Ureter (tissue), 1 donor: ENCODE measurements around the gene KCNQ1. TPM values are rescaled to one million over a fixed set of nuclear protein-coding genes. Genes with fewer than 3 reads are reported as not detected.

Experiments
- DNase-seq: peaks from one replicate; pipeline ENCODE4 v3.0.0-alpha.2; 2020; ENCODE audit warnings: low spot score
- total RNA-seq: library from RNA; stranded (reverse); gene quantifications from one replicate; pipeline ENCODE4 v1.2.4, GENCODE V29; 2023
- donor health status: DM: yes; HTN: yes; CAD: no.

The KCNQ1 gene
- total RNA-seq, 1 donor from 2014 or later: 63.0 TPM

GRCh38 chr11:2677127-2677526, 232.3 kb downstream of the KCNQ1 start:
- no peak for DNase-seq

DNA sequence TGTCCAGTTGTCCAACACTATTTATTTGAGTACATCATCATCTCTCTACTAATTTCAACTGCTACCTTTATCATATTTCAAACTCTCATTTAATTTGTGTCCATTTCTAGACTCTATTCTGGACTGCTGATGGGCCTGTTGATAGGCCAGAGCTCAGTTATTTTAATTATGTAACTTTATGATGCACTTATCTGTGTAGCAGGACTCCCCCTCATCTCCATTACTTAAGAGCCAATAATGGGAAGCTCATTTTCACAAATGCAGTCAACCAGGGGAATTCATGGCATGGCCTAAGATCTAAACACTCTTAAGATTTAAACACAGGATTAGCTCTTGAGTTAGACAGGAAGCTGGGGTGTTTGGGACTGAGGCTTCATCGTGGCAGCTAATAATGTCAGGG, 233.6 kb downstream of the KCNQ1 start:
- no peak for DNase-seq

- DNase-seq: no peak
Observed at GRCh38 chr11:2679011-2679676, 234.3 kb downstream of the KCNQ1 start.

DNA sequence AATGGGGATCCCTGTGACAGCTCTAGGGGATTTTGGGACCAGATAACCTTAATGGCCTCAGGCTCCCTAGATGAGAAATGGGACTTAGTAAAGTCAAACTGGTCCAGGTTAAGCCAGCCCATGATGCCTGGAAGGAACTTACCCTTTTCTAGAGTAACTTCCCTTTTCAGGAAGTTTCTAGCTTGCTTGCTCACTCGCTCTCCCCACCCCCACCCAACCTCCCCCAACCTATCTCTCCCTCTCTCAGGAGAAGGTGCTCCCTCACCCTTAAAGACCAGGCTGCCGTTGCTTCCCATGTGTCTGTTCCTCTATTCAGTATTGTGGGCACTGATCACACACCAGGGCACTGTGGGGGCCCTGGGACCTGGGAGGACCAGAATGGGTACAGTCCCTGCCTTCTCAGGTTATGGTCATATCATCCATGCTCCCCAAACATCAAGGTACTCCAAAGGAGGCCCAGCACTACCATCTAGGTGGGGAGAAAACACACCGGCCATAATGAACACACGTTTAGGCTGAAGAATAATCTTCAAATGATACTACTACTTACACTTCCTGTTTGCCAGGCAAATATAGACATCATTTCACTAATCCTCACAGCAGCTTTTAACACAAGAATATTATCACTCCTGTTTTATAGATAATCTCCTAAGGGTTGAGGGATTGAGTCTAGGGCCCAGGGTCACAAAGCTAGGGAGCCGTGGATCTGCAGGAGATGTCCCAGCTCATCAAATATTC, 236.8 kb downstream of the KCNQ1 start:
- no peak for DNase-seq

DNA sequence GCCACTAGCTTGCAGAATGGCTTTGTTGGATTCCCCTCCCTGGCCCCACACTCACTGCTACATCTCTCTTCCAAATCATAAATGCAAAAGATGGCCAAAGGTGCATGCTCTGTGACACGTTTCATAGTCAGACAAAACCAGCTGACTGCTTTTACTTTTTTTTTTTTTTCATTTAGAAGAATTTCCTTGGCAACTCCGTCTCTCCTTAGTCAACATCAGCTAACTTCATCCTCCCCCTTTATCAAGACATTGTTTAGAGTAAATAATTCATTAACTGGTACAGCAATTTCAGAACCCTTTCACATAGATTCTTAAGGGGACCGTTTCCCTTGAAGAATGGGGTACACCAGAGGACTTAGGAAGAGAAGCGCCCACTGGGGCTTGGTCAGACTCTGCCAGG, 239.0 kb downstream of the KCNQ1 start:
- DNase-seq: no peak

- DNase-seq: no peak
Observed at GRCh38 chr11:2684581-2684980, 239.8 kb downstream of the KCNQ1 start.

DNA sequence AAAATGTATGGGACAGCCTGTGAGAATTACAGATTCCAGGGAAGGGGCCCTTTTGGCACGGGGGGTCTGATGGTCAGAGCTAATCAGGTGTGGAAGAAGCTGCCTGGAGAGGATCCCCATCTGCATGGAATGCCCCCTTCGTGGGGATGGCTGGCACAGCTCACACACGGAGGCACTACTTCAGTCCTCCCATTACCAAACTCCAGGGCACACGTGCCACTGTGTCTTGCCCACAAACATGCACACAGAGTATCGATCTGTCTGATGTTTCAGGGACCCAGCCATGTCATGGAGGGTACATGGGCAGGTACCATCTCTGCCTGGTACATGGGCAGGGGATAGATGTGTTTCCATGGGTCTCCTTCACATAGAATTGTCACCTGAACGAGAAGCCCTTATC, 240.2 kb downstream of the KCNQ1 start:
- DNase-seq: no peak

GRCh38 chr11:2685566-2686359, 241.0 kb downstream of the KCNQ1 start:
- DNase-seq: no peak

- DNase-seq: no peak
Observed at GRCh38 chr11:2686360-2687222, 241.8 kb downstream of the KCNQ1 start.

- no peak for DNase-seq
Observed at GRCh38 chr11:2687223-2687530, 242.4 kb downstream of the KCNQ1 start.

DNA sequence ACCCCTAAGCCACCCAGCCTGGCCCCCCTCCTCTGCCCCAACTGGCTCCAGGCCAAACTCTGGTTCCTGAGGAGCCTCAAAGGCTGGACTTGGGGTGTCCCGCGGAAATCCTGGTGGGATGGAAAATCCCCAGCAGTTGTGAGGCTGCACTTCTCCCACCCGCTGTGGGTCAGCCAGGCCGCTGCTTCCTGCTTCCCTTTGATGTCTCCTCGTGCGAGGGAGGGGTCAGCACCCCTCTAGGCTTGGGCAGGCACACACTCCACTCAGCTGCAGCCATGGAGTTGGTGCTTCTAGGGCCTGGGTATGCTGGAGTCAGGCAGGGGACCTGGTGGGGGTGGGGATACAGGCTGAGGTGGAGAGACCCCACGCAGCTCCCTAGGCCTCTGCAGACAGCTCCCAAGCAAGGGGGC, 243.0 kb downstream of the KCNQ1 start:
- DNase-seq: no peak

DNA sequence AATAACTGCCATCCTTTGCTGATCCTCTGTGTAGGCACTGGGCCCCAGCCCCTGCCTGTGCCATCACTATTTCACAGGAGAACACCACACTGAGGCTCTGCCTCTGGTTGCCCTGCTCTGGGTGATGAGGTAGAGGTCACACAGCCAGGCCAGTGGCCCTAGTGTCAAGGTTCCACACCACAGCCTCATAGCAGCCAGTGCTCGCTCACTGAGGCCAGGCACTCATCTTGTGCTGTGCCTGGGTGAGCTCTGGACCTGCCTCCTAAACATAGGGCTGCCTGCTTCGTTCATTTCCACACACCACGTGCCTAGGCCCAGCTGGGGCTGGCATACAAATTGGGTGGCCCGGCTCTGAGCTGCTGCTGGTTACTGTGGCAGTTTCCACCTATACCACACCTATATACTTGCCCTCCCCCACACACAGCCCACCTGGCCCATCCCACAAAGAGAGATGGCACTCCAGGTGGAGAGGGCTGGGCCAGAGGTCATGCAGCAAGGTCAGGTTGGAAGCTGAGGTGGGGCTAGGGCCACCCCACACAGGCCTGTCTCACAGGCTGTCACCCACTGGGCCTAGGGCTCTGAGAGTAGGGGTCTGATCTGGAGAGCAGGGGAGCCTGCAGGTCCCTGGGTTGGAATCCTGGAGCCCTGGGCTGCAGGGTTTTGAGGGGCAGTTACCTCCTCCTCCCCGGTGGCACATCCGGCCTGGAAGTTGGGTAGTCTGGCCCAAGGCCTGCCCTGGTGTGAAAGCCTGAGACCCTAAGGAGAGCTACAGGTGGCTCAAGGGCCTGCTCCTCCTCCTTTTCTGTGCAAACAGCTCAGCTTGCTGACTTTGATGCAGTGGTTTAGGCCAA, 243.8 kb downstream of the KCNQ1 start:
- no peak for DNase-seq

DNA sequence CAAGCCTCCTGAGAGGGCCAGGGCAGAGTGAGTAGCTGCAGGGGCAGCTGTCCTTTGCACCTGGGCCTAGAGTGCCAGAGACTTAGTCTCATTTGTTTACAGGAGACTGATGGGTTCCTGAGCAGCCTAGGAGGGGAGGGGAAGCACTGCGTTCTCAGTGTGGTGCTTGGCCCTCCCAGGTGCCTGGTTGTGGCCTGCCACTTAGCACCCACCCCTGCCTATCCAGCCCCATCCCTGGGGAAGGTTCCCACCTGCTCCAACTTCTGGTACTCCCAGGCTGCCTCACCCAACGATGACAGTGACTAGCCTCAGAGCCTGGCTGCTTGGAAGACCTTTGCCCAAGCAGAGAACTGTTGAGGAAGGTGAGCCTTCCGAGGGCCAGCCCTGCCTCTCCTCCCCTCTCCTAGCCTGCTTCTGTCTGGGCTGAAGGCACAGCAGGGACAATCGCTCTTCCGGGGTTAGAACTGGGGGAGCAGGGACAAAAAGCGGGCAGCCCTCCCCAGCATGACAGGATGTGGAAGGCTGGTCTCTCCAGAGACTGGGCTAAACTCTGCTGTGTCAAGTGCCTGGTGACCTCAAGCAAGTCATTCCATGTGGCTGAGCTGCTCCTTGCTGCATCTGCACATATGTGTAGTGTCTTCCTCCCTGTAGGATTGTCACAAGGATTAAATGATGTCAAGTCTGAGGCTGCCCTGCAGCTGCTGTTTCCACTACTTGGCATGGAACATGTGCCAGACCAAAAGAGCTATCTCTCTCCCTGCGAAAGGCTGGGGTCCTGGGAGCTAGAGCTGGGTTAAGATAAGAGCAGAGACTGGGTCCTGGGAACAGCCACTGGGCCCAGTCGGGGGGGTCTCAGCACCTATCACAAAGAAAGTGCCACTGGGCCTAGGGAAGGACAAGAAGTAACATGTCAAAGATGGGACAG, 245.1 kb downstream of the KCNQ1 start:
- DNase-seq: no peak

DNA sequence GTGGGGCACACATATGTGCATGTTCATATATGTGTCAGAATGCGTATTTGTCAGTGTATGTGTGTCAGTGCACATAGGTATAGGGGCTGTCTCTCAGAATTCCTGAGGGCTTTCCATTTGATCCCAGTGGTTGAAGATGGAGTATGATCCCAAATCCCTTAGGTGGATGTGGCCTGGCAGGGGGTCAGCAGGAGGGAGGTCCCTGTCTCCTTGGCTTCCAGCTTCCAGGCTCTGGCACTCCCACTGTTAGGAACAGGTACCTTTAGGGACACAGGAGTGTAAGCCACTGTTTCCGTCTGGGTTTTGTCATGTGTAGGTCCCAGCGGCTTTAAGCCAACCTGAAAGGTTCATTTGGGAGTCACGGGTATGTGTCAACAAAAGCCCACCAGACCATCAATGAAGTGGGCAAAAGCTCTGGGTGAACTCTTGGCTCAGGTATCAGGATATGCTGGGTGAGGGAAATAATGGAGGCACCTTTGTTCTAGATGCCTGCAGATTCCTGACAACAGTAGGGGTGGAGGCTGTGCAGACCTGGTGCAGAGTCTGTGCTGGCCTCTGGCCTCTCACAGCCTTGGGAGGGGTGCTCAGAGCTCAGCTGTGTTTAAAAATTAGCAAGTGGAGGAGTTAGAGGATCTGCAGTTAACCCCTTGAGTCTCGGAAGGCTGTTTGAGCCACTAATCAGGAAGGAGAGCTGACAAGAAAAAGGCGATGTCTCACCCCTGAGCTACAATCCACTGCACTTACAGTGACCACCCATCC, 246.0 kb downstream of the KCNQ1 start:
- DNase-seq: no peak

GRCh38 chr11:2691355-2691761, 246.6 kb downstream of the KCNQ1 start:
- DNase-seq: no peak

DNA sequence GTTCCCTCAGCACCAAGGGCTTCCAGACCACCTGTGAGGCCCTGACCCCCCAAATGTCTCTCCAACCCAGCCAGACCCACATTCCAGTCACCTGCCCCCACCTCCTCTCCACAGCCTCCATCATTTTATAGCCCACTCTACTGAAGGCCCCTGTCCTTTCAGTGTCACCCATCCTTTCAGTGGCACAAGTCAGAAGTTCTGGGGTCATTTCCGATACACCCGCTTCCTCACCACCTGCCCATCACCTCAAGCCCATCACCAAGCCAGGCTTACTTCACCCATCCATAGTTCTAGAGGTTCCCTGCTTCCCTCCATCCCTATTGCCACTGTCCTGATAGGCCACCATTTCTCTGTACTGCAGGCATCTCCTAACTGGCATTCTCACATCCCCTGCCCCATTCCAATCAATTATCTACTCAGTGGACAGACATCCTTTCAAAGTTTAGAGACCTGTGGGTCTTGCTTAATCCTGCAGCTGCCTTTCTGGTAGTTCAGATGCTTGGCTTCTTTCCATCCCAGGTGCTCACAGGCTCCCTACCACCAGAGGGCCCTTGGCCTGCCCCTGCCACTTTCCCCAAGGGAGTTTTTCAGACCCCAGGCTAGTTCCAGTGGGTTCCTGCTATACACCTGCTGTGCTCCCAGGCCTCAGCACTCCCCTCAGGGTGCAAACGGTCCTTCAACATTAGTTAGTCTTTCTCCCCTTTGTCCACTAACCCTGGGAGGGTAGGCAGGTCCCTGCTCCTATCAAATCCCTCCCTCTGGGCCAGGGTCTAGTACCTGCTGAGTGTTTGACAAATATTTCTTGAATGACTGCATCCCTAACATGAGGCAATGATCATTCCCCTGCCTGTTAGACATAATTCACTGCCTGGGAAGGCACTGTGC, 247.4 kb downstream of the KCNQ1 start:
- no peak for DNase-seq

GRCh38 chr11:2693271-2694261, 248.8 kb downstream of the KCNQ1 start:
- no peak for DNase-seq
